Heart left ventricle (tissue), 16 donors: Measurements from ENCODE around the gene WIPF3. TPM values are rescaled to one million over a fixed set of nuclear protein-coding genes. Genes with fewer than 3 reads are reported as not detected.
"Not testable (repeated sequence)": the region's sequence is repeated elsewhere in the genome, so short reads cannot be mapped to it uniquely, and the experiment has no call there.

Source experiments
- ATAC-seq, 4 donors: fragments of 200-7000 bp; cut with Tn5 transposase; one replicate each; pipeline ENCODE4 v1.9.1; 2020 to 2022; ENCODE audit warnings: moderate library complexity in 4 of 4, mild to moderate bottlenecking in 3 of 4, moderate number of reproducible peaks in 1 of 4
- DNase-seq, 5 donors: peaks; one replicate each; pipeline ENCODE4 v3.0.0-alpha.2; 2020
- H3K27ac ChIP-seq, 12 donors: fragments of 200-600 bp; sonication (generic) in 4 of 12; one replicate each; pipeline versions ENCODE4 v1.5.0 to v1.8.0; 2016 to 2022; ENCODE audit warnings: mild to moderate bottlenecking in 2 of 12
- H3K27me3 ChIP-seq, 9 donors: fragments of 200-600 bp; sonication (generic) in 2 of 9; one replicate each; pipeline versions ENCODE4 v1.5.1 to v1.8.0; 2016 to 2022; ENCODE audit warnings: mild to moderate bottlenecking in 3 of 9
- H3K36me3 ChIP-seq, 9 donors: fragments of 200-600 bp; sonication (generic) in 2 of 9; one replicate each; pipeline versions ENCODE4 v1.5.0 to v1.8.0; 2018 to 2022; ENCODE audit warnings: mild to moderate bottlenecking in 2 of 9
- H3K4me1 ChIP-seq, 12 donors: fragments of 200-600 bp; sonication (generic) in 4 of 12; one replicate each; pipeline versions ENCODE4 v1.5.0 to v1.8.0; 2016 to 2022; ENCODE audit warnings: mild to moderate bottlenecking in 3 of 12
- H3K4me3 ChIP-seq, 12 donors: fragments of 200-600 bp; sonication (generic) in 4 of 12; one replicate each; pipeline versions ENCODE4 v1.5.0 to v1.8.0; 2017 to 2022; ENCODE audit warnings: mild to moderate bottlenecking in 9 of 12, moderate library complexity in 4 of 12
- H3K9me3 ChIP-seq, 12 donors: fragments of 200-600 bp; sonication (generic) in 4 of 12; one replicate each; pipeline versions ENCODE4 v1.5.0 to v1.8.0; 2016 to 2022; ENCODE audit warnings: mild to moderate bottlenecking in 1 of 12
- POLR2A ChIP-seq, 2 donors: fragments of 450-650 bp; IDR thresholded peaks; one replicate each; pipeline ENCODE4 v1.6.1; 2017; ENCODE audit warnings: antibody characterized with exemption in 2 of 2, mild to moderate bottlenecking in 2 of 2, moderate library complexity in 2 of 2
- WGBS, 4 donors: extraction: QIAGEN DNeasy Blood & Tissue Kit in 2 of 4; methylation state at CpG; one replicate each; pipeline versions ENCODE4 v1.1.5 to v1.1.7; 2013 to 2018; 5-methylcytosine and 5-hydroxymethylcytosine counted together
- intact Hi-C, 10 donors: fragments of 100-400 bp; cut with DNase I; formaldehyde crosslinking; loops; one replicate each; pipeline versions ENCODE4 v1.11.1 to v1.14.2; 2022
- polyA plus RNA-seq, 2 donors: library from polyadenylated mRNA; stranded (reverse); fragments of 200-250 nt; gene quantifications; one replicate each; pipeline ENCODE4 v1.2.3, GENCODE V29; 2013
- total RNA-seq, 9 donors: library from RNA; depleted of rRNA in 2 of 9; stranded (reverse); fragments of >200 nt in 2 of 9; fragmentation: NEBNext Ultra II Directional in 3 of 9; extraction: Animal tissue kit (Norgen Biotek cat#: 25700) in 3 of 9; gene quantifications; one replicate each; pipeline versions ENCODE4 v1.1.0 to v1.2.4, GENCODE V29; 2016 to 2023
- TF ChIP-seq, protein P1 (sequence below), 12 donors: fragments of 200-600 bp; sonication (generic) in 4 of 12; IDR thresholded peaks; one replicate each; pipeline versions ENCODE4 v1.5.0 to v1.8.0; 2018 to 2022; ENCODE audit warnings: antibody characterized with exemption in 12 of 12, mild to moderate bottlenecking in 5 of 12
- donor health status: ischemic (EF 13 %, LVEDD 7.1; RV severe dilation, severe dysfunction).
- donor health status: healthy with polysubstance abuse.
- donor health status: DM: no; HTN: yes; CAD: no.
- donor health status: DM: no; HTN: no; CAD: no.
- donor health status: ischemic (EF 25% LVEDD 6.9; RV normal size, moderate dysfunction).
- donor health status: ischemic (EF 25% LVEDD 5.7; RV mildly dilated, moderate dysfunction).
- donor health status: healthy.
- donor health status: DM: yes; HTN: yes; CAD: no.
- donor health status: ischemic (EF 35%, LVEDD 5.7; RV mildly dilated, moderate dysfunction).
- donor health status: nonischemic (EF 11% LVEDD 7.7; RV severe dilation, severe dysfunction).
- donor health status: DM: yes; HTN: yes; CAD: no.
- donor health status: PGD.
- donor health status: ischemic (EF 29% LVEDD 5.4; RV normal size, mild dysfunction).
- donor health status: nonischemic (EF 23%, LVEDD 6.1; RV moderate dilation, normal function).

The WIPF3 gene
- total and polyA plus RNA-seq, 11 donors = 1.2 to 16.5 (median 6.8) TPM

DNA sequence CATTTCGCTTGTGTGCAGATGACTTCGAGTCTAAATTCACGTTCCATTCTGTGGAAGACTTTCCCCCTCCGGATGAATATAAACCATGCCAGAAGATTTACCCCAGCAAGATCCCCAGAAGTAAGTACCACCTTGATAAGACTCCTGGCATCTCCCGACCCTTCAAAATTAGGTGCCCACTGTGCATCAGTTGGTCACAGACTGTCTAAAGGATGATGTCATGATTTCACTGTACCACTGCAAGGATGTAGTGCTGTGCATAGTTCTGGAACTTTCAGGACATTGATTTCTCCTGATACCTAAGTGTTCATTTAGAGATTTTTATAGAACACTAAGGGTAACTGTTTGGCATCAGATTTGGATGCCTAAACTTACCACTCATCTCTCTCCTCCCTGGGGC, 83.0 kb downstream of the WIPF3 start:
- intact Hi-C loops = no loop called here
- WGBS, 4 donors = 93 to 97% (median 94%) methylated on average over 5 of the region's 5 CpGs
- Histone ChIP-seq H3K27me3 (peaks cover 0 to 2% (median 0%) of the 10 kb centered on the region in 9 donors), H3K4me3 (no peak overlapping the region), H3K36me3 (peaks cover 0 to 9% (median 0%) of the 10 kb centered on the region in 9 donors), H3K9me3 (no peaks in the 10 kb centered on the region), H3K4me1 (no peaks in the 10 kb centered on the region), H3K27ac (no peak overlapping the region)
- ATAC-seq = no peak
- no peak for DNase-seq
- TF ChIP-seq, protein P1, sequence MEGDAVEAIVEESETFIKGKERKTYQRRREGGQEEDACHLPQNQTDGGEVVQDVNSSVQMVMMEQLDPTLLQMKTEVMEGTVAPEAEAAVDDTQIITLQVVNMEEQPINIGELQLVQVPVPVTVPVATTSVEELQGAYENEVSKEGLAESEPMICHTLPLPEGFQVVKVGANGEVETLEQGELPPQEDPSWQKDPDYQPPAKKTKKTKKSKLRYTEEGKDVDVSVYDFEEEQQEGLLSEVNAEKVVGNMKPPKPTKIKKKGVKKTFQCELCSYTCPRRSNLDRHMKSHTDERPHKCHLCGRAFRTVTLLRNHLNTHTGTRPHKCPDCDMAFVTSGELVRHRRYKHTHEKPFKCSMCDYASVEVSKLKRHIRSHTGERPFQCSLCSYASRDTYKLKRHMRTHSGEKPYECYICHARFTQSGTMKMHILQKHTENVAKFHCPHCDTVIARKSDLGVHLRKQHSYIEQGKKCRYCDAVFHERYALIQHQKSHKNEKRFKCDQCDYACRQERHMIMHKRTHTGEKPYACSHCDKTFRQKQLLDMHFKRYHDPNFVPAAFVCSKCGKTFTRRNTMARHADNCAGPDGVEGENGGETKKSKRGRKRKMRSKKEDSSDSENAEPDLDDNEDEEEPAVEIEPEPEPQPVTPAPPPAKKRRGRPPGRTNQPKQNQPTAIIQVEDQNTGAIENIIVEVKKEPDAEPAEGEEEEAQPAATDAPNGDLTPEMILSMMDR (IDR thresholded peaks at IDR 0.05) = no peak
- no peak for TF ChIP-seq POLR2A (IDR thresholded peaks at IDR 0.05)

DNA sequence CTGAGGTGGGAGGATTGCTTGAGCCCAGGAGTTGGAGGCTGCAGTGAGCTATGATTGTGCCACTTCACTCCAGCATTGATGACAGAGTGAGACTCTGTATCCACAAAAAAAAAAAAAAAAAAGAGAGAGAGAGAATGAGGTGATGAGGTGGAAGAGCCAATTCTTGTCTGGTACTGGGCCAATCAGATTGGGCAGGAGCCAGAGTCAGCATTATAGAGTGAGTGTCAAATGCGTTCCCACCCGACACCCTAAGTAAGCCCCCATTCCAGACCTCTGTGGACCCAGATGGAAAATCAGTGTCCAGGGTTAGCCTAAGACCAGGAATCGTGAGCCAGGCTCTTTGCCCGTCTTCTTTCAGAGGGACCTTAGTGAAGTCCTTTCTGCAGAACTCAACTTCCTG, 83.9 kb downstream of the WIPF3 start:
- DNase-seq = no peak
- Histone ChIP-seq H3K27me3 (no peaks in the 10 kb centered on the region), H3K4me1 (no peaks in the 10 kb centered on the region), H3K27ac (no peak overlapping the region), H3K36me3 (peaks cover 0 to 9% (median 0%) of the 10 kb centered on the region in 9 donors), H3K9me3 (no peaks in the 10 kb centered on the region), H3K4me3 (no peak overlapping the region)
- intact Hi-C loops = no loop called here
- ATAC-seq = no peak
- TF ChIP-seq, protein P1 (IDR thresholded peaks at IDR 0.05) = no peak
- no peak for TF ChIP-seq POLR2A (IDR thresholded peaks at IDR 0.05)
- 91 to 94% (median 91%) methylated on average over 4 of the region's 4 CpGs for WGBS, 4 donors

DNA sequence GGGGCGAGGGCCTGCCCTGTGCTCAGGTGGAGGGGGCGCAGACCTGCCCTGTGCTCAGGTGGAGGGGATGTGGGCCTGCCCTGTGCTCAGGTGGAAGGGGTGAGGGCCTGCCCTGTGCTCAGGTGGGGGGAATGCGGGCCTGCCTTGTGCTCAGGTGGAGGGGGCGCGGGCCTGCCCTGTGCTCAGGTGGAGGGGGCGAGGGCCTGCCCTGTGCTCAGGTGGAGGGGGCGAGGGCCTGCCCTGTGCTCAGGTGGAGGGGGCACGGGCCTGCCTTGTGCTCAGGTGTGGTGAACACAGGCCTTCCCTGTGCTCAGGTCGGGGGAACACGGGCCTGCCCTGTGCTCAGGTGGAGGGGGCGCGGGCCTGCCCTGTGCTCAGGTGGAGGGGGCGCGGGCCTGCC, 84.5 kb downstream of the WIPF3 start:
- ATAC-seq, H3K36me3 ChIP-seq, DNase-seq: not testable (repeated sequence)

DNA sequence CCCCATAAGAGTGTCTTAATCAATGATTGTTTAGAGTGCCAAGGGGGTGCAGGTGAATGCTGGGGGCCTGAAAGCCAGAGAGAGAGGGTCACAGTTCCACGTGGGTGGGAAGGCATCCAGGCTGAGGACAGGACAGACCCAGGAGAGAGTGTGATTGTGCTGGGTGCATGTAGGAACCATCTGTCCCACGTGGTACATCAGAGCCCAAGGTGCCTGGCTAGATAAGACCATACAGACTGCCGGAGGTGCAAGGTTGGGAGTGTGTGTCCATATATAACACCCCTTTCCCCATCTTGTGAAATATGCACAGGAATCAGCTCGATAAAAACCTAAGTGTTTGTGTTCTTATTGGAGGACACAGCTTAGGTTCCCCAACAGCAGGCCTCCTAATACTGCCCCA, 85.5 kb downstream of the WIPF3 start:
- TF ChIP-seq, protein P1 (IDR thresholded peaks at IDR 0.05) = no peak
- no peak for TF ChIP-seq POLR2A (IDR thresholded peaks at IDR 0.05)
- no peaks in the 10 kb centered on the region for H3K4me1 ChIP-seq
- H3K4me3 ChIP-seq = no peak overlapping the region
- no peak overlapping the region for H3K27ac ChIP-seq
- 69 to 85% (median 79%) methylated on average over 3 to 4 of the region's 4 CpGs for WGBS, 4 donors
- DNase-seq (no peak), ATAC-seq (no peak)
- H3K27me3 ChIP-seq = no peaks in the 10 kb centered on the region
- intact Hi-C loops = no loop called here
- peaks cover 0 to 3% (median 0%) of the 10 kb centered on the region in 12 donors for H3K9me3 ChIP-seq
- peaks cover 0 to 9% (median 0%) of the 10 kb centered on the region in 9 donors for H3K36me3 ChIP-seq

More for the DNA sequence above, 84.5 kb downstream of the WIPF3 start:
- H3K27me3 ChIP-seq, H3K4me1 ChIP-seq, H3K4me3 ChIP-seq, H3K27ac ChIP-seq, H3K9me3 ChIP-seq, intact Hi-C loops: not testable (repeated sequence)
- WGBS, 4 donors = 75 to 97% (median 84%) methylated on average over 2 to 13 of the region's 14 CpGs

DNA sequence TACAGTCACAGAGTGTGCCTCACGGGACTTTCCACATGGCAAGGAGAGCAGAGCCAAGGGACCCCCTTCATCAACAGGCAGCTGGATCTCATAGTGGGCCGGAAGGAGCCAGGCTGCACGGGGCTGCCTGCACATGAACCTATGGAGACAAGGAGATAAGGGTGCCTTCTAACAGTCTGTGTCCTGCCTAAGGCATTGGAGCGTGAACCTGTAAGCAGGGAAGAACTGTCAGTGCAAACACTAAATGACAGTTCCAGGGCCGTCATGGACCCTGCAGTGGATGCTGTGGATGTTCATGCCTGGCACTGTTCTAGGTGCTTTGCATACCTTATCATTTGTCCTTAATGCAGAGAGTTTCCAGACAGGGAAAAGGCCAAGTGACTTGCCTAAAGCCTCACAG, 85.9 kb downstream of the WIPF3 start:
- Histone ChIP-seq H3K4me1 (no peaks in the 10 kb centered on the region), H3K4me3 (no peak overlapping the region), H3K36me3 (peaks cover 0 to 9% (median 0%) of the 10 kb centered on the region in 9 donors), H3K9me3 (peaks cover 0 to 7% (median 0%) of the 10 kb centered on the region in 12 donors), H3K27me3 (no peaks in the 10 kb centered on the region), H3K27ac (no peak overlapping the region)
- 89 to 100% (median 95%) methylated on average over 3 to 5 of the region's 5 CpGs for WGBS, 4 donors
- DNase-seq (no peak), ATAC-seq (no peak)
- no peak for TF ChIP-seq POLR2A (IDR thresholded peaks at IDR 0.05)
- TF ChIP-seq, protein P1 (IDR thresholded peaks at IDR 0.05) = no peak
- intact Hi-C loops = no loop called here
